GM23338 (cell line): ENCODE results near the gene ST6GALNAC3.

ENCODE experiments used
- CREB1 ChIP-seq: fragments of 250-450 bp; sonication (Bioruptor Pico); IDR thresholded peaks from 2 replicates; pipeline ENCODE4 v1.5.0; 2020; ENCODE audit warnings: low read depth, mild to moderate bottlenecking, moderate library complexity
- EZH2 ChIP-seq: fragments of 200-600 bp; sonication (generic); IDR thresholded peaks from one replicate; pipeline ENCODE4 v1.8.0; 2017; ENCODE audit warnings: antibody characterized with exemption, mild to moderate bottlenecking, low read depth; ENCODE audit not compliant: unreplicated experiment
- EZH2phosphoT487 ChIP-seq: fragments of 200-600 bp; sonication (generic); IDR thresholded peaks from one replicate; pipeline ENCODE4 v1.8.1; 2018; ENCODE audit warnings: antibody characterized with exemption; ENCODE audit not compliant: unreplicated experiment
- JUNB ChIP-seq: IDR thresholded peaks from one replicate; pipeline ENCODE4 v1.6.1; 2016; ENCODE audit warnings: antibody characterized with exemption; ENCODE audit not compliant: unreplicated experiment
- NANOG ChIP-seq: IDR thresholded peaks from 2 replicates; pipeline ENCODE4 v1.6.1; 2016; ENCODE audit warnings: antibody characterized with exemption, borderline replicate concordance
- POLR2AphosphoS5 ChIP-seq: IDR thresholded peaks from 2 replicates; pipeline ENCODE4 v1.6.1; 2016; ENCODE audit warnings: antibody characterized with exemption, low read depth
- STAT1 ChIP-seq: IDR thresholded peaks from one replicate; pipeline ENCODE4 v1.6.1; 2016; ENCODE audit warnings: antibody characterized with exemption; ENCODE audit not compliant: unreplicated experiment
- ZNF114 ChIP-seq: fragments of 250-450 bp; sonication (Bioruptor Pico); IDR thresholded peaks from 2 replicates; pipeline ENCODE4 v1.5.0; 2020; ENCODE audit warnings: mild to moderate bottlenecking, moderate library complexity
- ZNF331 ChIP-seq: fragments of 250-450 bp; sonication (Bioruptor Pico); IDR thresholded peaks from 2 replicates; pipeline ENCODE4 v1.5.0; 2020; ENCODE audit warnings: low read depth, mild to moderate bottlenecking, moderate library complexity
- TF ChIP-seq, protein P1 (sequence below), 2 experiments: fragments of 200-600 bp in 1 of 2; sonication (generic) in 1 of 2; conservative IDR thresholded peaks; 2 replicates each; pipeline versions ENCODE4 v1.5.1 to v1.6.1; 2016 to 2017; ENCODE audit warnings: antibody characterized with exemption in 2 of 2, low read depth in 2 of 2, mild to moderate bottlenecking in 2 of 2, moderate library complexity in 1 of 2
- TF ChIP-seq, protein P2 (sequence below): IDR thresholded peaks from one replicate; pipeline ENCODE4 v1.6.1; 2018; ENCODE audit warnings: antibody characterized with exemption; ENCODE audit not compliant: unreplicated experiment
- TF ChIP-seq, protein P3 (sequence below): IDR thresholded peaks from 2 replicates; pipeline ENCODE4 v1.6.1; 2016; ENCODE audit warnings: antibody characterized with exemption

DNA sequence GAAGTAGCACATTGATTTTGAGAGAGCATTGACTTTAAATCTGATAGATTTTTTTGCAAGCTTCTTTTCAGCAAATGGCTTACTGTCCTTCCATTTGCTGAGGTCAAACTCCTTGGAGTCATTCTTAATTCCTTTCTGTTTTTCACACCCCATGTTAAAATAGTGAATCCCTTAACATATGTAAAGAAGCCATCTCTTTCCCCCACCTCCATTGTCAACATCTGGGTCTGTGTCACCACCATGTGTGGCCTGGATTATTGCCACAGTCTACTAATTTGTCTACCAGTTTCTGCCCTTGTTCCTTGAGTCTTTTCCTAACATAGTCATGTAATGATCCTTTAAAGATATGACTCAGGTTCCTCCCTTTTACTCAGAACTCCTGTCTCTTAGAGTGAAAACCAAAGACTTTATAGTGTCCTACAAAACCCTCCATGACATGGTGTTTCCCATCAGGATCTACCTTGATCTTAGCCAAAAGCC, 104.7 kb downstream of the ST6GALNAC3 start:
- no peak for TF ChIP-seq EZH2
- TF ChIP-seq POLR2AphosphoS5 = no peak
- TF ChIP-seq ZNF331 (CRISPR knock-in tag) = no peak
- TF ChIP-seq, protein P1, sequence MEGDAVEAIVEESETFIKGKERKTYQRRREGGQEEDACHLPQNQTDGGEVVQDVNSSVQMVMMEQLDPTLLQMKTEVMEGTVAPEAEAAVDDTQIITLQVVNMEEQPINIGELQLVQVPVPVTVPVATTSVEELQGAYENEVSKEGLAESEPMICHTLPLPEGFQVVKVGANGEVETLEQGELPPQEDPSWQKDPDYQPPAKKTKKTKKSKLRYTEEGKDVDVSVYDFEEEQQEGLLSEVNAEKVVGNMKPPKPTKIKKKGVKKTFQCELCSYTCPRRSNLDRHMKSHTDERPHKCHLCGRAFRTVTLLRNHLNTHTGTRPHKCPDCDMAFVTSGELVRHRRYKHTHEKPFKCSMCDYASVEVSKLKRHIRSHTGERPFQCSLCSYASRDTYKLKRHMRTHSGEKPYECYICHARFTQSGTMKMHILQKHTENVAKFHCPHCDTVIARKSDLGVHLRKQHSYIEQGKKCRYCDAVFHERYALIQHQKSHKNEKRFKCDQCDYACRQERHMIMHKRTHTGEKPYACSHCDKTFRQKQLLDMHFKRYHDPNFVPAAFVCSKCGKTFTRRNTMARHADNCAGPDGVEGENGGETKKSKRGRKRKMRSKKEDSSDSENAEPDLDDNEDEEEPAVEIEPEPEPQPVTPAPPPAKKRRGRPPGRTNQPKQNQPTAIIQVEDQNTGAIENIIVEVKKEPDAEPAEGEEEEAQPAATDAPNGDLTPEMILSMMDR (conservative IDR thresholded peaks at IDR 0.05; ENCODE audit: low read depth in 2 of 2) = no peak
- no peak for TF ChIP-seq JUNB
- TF ChIP-seq CREB1 = no peak
- TF ChIP-seq, protein P2, sequence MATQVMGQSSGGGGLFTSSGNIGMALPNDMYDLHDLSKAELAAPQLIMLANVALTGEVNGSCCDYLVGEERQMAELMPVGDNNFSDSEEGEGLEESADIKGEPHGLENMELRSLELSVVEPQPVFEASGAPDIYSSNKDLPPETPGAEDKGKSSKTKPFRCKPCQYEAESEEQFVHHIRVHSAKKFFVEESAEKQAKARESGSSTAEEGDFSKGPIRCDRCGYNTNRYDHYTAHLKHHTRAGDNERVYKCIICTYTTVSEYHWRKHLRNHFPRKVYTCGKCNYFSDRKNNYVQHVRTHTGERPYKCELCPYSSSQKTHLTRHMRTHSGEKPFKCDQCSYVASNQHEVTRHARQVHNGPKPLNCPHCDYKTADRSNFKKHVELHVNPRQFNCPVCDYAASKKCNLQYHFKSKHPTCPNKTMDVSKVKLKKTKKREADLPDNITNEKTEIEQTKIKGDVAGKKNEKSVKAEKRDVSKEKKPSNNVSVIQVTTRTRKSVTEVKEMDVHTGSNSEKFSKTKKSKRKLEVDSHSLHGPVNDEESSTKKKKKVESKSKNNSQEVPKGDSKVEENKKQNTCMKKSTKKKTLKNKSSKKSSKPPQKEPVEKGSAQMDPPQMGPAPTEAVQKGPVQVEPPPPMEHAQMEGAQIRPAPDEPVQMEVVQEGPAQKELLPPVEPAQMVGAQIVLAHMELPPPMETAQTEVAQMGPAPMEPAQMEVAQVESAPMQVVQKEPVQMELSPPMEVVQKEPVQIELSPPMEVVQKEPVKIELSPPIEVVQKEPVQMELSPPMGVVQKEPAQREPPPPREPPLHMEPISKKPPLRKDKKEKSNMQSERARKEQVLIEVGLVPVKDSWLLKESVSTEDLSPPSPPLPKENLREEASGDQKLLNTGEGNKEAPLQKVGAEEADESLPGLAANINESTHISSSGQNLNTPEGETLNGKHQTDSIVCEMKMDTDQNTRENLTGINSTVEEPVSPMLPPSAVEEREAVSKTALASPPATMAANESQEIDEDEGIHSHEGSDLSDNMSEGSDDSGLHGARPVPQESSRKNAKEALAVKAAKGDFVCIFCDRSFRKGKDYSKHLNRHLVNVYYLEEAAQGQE = no peak
- no peak for TF ChIP-seq EZH2phosphoT487
- TF ChIP-seq ZNF114 (CRISPR knock-in tag) = no peak
- no peak for TF ChIP-seq NANOG
- TF ChIP-seq STAT1 = no peak
- TF ChIP-seq, protein P3, sequence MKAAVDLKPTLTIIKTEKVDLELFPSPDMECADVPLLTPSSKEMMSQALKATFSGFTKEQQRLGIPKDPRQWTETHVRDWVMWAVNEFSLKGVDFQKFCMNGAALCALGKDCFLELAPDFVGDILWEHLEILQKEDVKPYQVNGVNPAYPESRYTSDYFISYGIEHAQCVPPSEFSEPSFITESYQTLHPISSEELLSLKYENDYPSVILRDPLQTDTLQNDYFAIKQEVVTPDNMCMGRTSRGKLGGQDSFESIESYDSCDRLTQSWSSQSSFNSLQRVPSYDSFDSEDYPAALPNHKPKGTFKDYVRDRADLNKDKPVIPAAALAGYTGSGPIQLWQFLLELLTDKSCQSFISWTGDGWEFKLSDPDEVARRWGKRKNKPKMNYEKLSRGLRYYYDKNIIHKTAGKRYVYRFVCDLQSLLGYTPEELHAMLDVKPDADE = no peak
